Fibroblast of skin of left quadriceps (primary cell): ENCODE results near the gene TDRD1.
A peak's percentile ranks its signal among the peaks of the same experiment; 100 is the strongest.

Experiments
- DNase-seq, 2 experiments: peaks; one replicate each; pipeline ENCODE4 v3.0.0-alpha.2; 2013; ENCODE audit warnings: low read depth in 2 of 2

The TDRD1 gene

DNA sequence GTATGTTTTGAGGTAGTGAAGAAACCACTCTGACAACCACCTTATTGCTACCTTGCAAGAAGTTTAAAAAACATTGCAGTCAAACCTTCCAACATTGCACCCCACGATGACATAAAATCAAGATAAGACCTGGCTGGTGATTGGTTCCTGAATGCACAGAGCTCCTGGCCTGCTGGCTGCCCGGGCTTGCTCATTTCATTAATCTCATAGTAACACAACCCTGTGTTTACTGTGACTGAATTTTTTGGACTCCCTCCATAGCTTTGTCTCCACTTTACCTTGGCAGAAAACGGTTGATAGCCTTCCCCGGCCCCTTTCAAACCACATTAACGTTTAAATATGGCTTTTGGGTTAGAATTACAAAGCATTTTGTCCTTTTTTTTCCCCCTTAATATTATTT is 87.4 kb downstream of the TDRD1 start:
- DNase-seq: no peak

DNA sequence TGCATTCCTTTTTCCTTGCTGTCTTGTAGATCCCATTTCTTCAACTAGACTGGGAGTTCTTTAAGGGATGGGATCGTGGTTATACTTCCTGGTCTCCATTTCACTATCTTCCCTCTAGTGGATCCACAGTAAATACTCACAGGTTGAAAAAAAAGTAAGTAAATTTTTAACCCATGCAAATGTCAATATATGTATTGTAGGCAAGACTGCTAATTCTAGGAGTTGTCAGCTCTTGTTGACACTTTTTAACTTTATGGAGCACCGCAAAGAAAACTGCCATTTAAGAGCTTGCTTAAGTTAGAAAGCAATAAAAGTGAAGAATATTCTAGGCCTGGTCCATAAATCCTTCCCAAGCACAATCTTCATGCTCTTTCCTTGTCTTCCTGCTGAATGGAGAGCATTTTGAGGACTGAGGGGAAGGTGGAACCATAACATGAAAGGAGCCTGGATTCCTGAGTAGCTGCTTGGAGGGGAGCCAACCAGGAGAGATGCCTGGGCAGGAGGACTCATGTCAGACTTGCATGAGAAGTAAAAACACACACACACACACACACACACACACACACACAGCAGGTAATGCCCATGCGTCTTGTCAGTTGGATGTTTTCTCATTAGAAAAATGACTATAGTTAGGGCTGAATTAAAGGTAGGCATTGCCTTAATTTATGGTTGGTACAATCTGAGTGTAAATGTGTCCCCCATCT is 92.1 kb downstream of the TDRD1 start:
- peak; percentile 43 to 45 for DNase-seq

DNA sequence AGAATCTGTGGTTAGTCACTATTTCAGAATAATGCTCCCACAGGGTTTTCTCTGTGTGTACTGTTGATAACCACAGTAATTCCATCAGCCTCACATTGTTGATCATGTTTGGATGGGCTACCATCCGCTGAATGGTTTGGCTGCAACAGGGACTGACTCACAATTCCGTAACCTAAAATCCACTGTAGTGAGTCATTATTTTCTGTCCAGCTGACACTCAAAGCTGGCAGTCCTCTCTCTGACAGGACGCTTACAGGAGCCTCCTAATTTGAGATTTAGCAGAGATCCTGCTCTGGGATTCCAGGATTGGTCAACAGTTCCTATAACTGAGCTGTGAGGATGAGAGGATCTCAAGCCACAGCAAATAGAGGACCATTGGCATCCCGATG is 92.6 kb downstream of the TDRD1 start:
- peak; percentile 82 to 86 for DNase-seq

DNA sequence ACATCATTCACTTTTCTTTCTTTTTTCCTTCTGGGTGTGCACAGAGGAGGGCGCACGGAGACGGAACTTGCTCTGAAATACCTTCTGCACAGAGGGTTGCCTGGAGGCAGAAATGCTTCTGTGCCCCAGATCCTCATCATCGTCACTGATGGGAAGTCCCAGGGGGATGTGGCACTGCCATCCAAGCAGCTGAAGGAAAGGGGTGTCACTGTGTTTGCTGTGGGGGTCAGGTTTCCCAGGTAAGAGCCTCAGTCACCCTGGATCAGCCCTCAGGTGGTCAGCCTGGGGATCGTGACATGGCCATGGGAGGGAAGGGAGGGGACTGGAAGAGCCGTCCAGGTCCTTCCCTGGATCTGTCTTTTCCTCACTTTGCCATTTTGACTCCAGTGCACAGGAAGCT is 93.5 kb downstream of the TDRD1 start:
- DNase-seq: no peak

DNA sequence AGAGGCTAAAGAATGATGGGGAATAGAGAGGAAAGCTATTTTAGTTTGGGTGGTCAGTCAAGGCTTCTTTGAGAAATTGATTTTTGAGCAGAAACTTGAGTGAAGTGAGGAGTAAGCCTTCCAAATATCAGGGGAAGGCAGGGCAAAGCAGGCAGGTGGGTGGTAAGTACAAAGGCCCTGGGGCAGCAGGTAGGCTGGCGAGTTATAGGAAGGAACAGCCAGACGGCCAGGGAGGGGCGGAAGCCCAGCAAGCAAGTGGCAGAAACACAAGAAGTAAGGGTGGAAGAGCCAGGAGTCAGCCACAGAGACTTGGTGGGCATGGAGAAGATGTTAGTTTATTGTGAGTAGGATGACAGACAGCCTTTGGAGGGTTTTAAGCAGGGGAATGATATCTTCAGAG is 94.8 kb downstream of the TDRD1 start:
- DNase-seq: no peak

DNA sequence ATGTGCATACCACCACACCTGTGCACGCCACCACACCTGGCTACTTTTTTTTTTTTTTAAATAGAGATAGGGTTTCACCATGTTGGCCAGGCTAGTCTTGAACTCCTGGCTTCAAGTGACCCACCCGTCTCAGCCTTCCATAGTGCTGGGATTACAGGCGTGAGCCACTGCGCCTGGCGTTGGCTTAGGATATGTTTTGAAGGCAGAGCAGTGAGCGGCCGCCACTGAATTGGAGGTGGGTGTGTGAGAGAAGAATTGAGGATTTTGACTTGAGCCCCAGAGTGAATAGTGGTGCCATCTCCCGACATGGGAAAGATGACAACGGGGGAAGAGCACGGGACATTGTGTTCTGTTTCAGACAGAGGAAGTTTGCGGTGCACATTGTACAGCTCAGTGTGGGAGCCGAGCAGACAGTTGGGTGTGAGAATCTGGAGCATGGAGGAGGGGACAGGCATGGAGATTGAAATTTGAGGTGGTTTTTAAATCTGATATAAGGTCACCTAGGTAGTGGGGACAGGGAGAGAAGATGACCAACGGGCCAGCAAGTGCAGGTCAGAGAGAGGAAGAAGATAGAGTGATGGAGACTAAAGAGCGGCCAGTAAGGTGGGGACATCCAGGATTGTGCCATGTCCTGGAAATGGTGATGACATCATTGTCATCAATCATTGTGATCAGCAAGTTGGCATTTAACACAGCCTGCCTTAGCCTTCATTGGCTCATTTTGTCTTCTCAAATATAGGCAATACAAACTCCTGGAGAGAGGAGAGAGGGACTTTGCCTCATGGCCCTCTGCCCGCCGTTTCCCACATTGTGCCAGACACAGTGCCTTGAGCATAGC is 95.7 kb downstream of the TDRD1 start:
- no peak for DNase-seq

DNA sequence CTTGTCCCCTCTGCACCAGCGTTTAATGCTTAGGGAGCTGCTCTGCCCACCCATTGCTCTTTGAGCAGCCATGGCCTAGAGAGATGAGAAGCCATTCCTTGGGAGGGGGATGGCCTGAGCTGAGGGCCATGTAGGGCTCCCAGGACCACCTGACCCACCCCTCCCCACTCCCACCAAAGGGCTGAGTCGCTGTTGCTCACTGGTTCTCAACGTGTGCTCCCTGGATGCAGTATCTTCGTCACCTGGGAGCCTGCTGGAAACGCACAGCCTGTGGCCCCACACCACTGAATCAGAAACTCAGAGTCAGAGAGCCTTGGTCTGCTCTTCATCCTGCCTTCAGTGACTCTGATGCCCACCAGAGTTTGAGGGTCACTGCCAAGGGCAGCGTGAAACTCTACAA is 96.9 kb downstream of the TDRD1 start:
- no peak for DNase-seq

DNA sequence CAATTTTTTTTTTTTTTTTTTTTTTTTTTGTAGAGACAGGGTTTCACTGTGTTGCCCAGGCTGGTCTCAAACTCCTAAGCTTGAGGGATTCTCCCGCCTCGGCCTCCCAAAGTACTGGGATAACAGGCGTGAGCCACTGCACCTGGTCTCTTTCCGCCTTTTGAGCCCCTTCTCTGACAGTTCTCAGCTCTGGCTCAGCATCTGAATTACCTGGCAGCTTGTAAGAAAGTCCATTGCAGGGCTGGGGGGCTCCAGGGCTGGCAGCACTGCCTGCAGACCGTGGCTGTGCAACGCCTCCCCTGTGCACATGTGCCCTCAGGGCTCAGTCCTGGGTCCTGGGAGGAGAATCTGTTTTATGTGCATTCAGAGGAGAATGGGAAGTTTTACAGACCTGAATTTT is 97.5 kb downstream of the TDRD1 start:
- DNase-seq: no peak

DNA sequence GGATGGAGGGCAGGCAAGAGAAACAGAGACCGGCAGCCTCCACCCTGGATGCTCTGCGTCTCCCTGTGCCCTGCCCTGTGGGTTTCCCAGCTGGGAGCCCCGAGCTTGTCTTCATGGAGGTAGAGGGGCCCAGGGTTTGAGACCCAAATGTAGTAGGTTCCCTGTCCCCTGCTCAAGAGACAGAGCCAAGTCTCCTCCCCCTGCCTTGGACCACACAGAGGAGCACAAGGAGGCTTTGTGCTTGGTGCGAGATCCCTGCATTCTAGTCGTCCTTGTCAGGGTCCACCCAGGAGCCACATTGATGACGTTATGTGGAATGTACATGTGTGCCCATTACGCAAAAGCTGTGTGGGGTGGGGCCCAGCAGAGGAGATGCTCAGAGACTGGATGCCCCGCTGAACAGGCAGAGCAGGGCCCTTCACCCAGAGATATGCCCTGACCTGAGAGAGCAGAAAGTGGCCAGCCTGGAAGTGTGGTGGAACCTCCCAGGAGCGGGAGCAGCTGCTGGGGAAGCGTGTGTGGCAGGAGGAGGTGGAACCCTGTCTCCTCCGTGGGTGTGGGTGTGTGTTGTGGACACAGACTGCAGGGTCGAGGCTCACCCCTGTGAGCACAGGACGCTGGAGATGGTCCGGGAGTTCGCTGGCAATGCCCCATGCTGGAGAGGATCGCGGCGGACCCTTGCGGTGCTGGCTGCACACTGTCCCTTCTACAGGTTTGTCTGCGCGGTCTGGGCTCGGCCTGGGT is 99.2 kb downstream of the TDRD1 start:
- DNase-seq: no peak

DNA sequence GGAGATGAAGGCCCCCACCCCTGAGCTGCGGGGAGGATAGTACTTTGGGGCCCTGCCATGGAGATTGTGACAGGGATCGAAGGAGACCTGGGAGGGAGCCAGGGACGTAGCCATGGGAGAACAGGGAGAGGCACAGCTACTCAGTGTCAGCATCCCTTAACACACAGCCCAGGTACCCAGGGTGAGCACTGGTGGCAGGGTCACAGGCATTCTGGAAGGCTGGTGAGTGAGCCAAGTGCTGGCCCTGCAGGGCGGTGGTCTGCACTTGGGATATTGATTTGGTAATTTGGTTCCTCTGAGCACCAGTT is 99.7 kb downstream of the TDRD1 start:
- no peak for DNase-seq

DNA sequence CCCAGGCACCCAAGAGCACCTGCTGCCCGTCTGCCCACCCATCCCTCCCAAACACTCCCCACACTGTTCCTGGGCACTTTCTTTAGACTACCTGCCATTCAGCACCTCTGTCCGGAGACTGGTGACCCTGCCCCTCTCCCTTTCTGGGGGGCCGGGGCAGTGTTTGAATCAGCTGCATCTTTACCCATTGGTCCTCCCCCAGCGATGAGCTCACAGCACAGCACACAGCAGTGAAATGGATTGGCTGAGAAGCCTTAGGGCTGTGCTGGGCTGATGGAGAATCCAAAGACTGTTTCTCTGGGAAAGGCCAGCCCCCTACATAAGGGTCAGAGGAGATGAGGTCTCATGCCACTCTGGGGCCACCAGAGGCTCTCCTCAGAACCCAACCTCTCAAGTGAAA is 100.1 kb downstream of the TDRD1 start:
- no peak for DNase-seq

DNA sequence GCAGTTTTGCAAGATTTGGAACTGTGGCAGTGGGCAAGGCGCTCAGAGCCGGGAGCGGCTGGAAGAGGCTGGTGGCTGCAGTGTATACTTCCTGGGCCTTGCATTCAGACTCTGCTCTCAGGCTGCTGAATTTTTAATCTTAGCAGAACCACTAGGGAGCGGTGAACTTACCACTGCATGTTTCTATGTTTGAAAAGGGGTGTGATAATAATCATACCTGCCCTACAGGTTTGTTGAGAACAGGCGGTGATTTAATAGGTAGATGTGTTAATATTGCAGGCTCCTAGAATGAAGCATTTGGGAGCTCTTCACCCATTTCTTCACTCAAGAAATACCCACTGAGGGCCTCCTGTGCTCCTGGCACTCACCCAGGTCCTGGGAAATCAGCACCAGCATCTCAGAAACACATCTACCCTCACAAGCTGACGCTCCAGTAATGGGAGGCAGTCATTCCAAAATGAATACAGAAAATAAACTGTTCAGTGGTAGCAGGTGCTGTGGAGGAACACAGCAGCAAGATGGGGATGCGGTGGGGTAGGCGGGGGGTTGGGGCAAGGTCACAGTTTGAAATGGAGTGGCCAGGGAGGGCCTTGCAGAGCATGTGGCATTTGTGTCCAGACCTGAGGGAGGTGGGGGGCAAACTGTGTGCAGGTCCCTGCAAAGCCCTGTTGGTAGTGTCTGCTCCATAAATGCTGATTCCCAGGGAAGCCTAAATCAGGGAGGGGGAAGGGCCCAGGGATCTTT is 100.9 kb downstream of the TDRD1 start:
- DNase-seq: no peak

DNA sequence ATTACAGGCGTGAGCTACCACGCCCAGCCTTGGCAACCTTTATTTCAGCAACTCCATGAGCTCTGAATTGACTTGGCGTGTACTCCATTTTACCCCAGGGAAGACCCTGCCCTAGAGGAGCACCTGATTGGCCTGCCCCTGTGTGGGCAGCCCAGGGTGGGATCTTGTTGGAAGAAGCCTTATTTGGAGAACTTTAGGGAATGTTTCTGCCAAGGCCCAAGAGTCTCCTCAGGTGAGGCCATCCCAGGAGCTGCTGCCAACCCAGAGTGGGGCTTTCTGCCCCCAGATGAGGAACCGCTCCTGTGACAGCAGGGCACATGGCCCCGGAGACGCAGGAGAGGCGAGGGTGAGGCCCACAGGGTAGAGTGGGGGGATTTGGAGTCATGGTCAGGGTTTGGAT is 101.9 kb downstream of the TDRD1 start:
- DNase-seq: no peak

DNA sequence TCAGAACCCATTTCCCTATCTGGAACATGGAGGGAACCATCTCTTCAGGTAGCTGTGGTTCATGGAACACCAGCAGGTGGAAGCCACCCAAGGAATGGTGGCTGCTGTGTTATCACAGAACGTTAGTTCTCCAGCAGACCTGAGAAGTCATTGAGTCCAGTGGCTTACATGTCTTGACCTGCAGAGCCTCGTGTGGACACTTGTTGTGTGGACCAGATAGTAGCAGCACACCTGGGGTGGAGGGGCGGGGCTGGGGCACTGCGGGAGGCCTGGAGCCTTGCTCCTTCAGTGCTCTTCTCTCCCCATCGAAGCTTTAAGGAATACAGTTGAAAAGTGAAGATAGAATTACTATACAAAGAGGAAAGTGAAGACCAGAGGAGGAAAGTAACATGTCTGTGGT is 102.3 kb downstream of the TDRD1 start:
- no peak for DNase-seq
